Measurements from ENCODE around the gene MNT. TPM values are rescaled to one million over a fixed set of nuclear protein-coding genes. Genes with fewer than 3 reads are reported as not detected.

MNT gene
- polyA plus RNA-seq, 1 donor from 2014 or later, result 6.1 TPM

DNA sequence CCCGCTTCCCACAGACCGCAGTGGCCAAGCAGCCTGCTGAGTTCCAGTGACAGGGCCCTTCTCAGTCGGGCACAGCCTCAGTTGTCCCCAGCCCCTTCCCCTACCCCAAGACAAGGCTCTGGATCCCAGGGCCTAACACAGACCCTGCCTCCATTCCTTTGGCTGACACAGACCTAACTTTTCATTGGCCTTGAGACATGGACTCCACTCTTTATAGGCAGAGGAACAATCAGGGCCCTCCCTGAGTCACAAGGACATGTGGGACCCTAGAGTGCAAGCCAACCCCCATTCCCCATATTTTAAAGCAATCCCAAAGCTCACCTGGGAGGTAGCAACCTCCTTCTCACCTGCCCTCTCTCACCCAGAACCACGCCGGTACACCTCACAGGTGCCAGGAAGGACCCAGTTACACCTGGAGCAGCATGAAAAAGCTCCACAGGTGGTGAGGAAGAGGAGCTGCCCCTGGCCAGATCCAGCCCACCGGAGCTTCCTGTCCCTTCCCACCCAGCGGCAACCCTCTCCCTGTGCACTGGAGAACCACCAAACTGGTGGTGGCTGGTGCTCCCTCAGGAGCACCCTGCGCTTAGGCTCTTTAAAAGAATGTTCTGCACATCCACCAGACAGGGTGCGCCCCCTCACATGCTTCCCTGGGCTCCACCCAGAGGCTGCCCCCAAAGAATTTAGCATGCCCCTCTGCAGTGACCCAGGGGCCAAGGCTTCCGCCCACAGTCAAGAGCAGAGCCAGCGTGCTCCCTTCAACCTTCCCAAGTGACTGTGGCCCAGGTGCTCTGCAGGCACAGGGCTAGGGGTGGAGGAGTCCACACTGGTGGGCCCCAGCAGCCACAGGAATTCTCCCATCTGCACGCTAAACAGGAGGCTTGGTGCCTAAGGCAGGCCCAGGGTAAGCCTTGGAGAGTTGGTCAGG lies 3.4 kb downstream of the MNT start:
- H3K27ac ChIP-seq (ENCODE audit: low read length), result peak overlapping the region; percentile 100
- no peak for TF ChIP-seq POLR2AphosphoS5 (IDR thresholded peaks at IDR 0.05)
- no peak for TF ChIP-seq SMC3 (conservative IDR thresholded peaks at IDR 0.05; ENCODE audit: poor library complexity)
- TF ChIP-seq, protein P1, sequence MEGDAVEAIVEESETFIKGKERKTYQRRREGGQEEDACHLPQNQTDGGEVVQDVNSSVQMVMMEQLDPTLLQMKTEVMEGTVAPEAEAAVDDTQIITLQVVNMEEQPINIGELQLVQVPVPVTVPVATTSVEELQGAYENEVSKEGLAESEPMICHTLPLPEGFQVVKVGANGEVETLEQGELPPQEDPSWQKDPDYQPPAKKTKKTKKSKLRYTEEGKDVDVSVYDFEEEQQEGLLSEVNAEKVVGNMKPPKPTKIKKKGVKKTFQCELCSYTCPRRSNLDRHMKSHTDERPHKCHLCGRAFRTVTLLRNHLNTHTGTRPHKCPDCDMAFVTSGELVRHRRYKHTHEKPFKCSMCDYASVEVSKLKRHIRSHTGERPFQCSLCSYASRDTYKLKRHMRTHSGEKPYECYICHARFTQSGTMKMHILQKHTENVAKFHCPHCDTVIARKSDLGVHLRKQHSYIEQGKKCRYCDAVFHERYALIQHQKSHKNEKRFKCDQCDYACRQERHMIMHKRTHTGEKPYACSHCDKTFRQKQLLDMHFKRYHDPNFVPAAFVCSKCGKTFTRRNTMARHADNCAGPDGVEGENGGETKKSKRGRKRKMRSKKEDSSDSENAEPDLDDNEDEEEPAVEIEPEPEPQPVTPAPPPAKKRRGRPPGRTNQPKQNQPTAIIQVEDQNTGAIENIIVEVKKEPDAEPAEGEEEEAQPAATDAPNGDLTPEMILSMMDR (IDR thresholded peaks at IDR 0.05; ENCODE audit: poor library complexity, severe bottlenecking), result no peak
- TF ChIP-seq MXI1 (conservative IDR thresholded peaks at IDR 0.05; ENCODE audit: poor library complexity, severe bottlenecking), result no peak
- TF ChIP-seq EZH2 (IDR thresholded peaks at IDR 0.05; ENCODE audit: borderline replicate concordance, insufficient read depth, low read length, poor library complexity, severe bottlenecking), result no peak
- TF ChIP-seq RAD21 (conservative IDR thresholded peaks at IDR 0.05), result no peak
- no peak for TF ChIP-seq EP300 (conservative IDR thresholded peaks at IDR 0.05; ENCODE audit: poor library complexity, severe bottlenecking)
- TF ChIP-seq TAF1 (IDR thresholded peaks at IDR 0.05; ENCODE audit: low read depth), result no peak
- TF ChIP-seq, protein P2, sequence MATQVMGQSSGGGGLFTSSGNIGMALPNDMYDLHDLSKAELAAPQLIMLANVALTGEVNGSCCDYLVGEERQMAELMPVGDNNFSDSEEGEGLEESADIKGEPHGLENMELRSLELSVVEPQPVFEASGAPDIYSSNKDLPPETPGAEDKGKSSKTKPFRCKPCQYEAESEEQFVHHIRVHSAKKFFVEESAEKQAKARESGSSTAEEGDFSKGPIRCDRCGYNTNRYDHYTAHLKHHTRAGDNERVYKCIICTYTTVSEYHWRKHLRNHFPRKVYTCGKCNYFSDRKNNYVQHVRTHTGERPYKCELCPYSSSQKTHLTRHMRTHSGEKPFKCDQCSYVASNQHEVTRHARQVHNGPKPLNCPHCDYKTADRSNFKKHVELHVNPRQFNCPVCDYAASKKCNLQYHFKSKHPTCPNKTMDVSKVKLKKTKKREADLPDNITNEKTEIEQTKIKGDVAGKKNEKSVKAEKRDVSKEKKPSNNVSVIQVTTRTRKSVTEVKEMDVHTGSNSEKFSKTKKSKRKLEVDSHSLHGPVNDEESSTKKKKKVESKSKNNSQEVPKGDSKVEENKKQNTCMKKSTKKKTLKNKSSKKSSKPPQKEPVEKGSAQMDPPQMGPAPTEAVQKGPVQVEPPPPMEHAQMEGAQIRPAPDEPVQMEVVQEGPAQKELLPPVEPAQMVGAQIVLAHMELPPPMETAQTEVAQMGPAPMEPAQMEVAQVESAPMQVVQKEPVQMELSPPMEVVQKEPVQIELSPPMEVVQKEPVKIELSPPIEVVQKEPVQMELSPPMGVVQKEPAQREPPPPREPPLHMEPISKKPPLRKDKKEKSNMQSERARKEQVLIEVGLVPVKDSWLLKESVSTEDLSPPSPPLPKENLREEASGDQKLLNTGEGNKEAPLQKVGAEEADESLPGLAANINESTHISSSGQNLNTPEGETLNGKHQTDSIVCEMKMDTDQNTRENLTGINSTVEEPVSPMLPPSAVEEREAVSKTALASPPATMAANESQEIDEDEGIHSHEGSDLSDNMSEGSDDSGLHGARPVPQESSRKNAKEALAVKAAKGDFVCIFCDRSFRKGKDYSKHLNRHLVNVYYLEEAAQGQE (IDR thresholded peaks at IDR 0.05; ENCODE audit: borderline replicate concordance), result no peak
- H3K4me3 ChIP-seq (ENCODE audit: low read length), result peak overlapping the region; percentile 100
- peak overlapping the region; percentile 99 for H3K9ac ChIP-seq (ENCODE audit: low read length)
- H4K20me1 ChIP-seq (ENCODE audit: insufficient read depth), result peaks cover 38% of the 10 kb centered on the region
- H3F3A ChIP-seq (ENCODE audit: insufficient read depth, low read length, poor library complexity, severe bottlenecking), result no peaks in the 10 kb centered on the region
- H3K9me2 ChIP-seq (ENCODE audit: insufficient read depth, low read length), result no peaks in the 10 kb centered on the region
- H3K9me3 ChIP-seq (ENCODE audit: low read length), result no peaks in the 10 kb centered on the region
- peak overlapping the region; percentile 84 for H3K4me2 ChIP-seq (ENCODE audit: low read length)
- no peaks in the 10 kb centered on the region for H3K36me3 ChIP-seq (ENCODE audit: insufficient read depth, low read length)
- peaks cover 61% of the 10 kb centered on the region for H3K79me2 ChIP-seq (replicated peaks; ENCODE audit: insufficient read depth, low read length)
- H3K27me3 ChIP-seq (ENCODE audit: insufficient read depth, low read depth, low read length), result no peaks in the 10 kb centered on the region
- H2AFZ ChIP-seq (ENCODE audit: low read depth, low read length), result no peak overlapping the region

DNA sequence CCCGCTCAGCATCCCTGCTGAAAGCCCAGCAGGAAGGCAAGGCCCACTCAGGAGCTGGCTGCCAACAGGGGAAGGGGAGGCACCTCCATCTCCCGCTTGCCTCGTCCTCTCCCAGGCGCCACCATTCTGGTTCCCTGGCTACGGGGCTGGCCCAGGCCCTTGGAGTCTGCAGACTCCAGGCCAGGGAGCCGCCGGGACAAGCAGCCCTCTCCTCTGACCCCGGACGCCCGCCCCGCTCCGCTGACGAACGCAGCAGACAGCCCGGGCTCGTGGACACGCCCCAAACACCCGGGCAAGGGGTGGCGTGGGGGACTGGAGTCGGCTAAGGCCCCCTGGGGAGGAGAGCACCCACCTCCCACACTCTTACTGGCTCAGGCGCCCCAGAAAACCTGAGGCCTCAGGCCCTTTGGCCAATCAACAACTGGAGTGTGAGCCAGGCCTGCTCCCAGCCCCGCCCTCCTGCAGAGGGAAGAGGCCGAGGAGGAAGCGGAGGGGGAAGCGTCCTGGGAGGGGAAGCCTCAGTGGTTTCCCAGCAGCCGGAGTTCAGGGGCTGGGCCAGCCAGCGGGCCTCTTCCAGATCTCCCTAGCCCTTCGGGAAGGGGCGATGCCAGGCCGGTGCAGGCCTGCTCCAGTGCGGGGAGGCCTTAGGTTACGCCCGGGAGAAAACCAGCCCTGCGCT lies 4.2 kb downstream of the MNT start:
- Histone ChIP-seq H3K79me2 (replicated peaks; ENCODE audit: insufficient read depth, low read length) (peaks cover 67% of the 10 kb centered on the region), H4K20me1 (ENCODE audit: insufficient read depth) (peaks cover 38% of the 10 kb centered on the region), H3K27ac (ENCODE audit: low read length) (peak overlapping the region; percentile 47), H3F3A (ENCODE audit: insufficient read depth, low read length, poor library complexity, severe bottlenecking) (peaks cover 3% of the 10 kb centered on the region), H3K4me2 (ENCODE audit: low read length) (peak overlapping the region; percentile 7), H3K9ac (ENCODE audit: low read length) (peak overlapping the region; percentile 57), H3K9me3 (ENCODE audit: low read length) (no peaks in the 10 kb centered on the region), H3K27me3 (ENCODE audit: insufficient read depth, low read depth, low read length) (no peaks in the 10 kb centered on the region), H3K4me3 (ENCODE audit: low read length) (peak overlapping the region; percentile 100), H2AFZ (ENCODE audit: low read depth, low read length) (no peak overlapping the region), H3K36me3 (ENCODE audit: insufficient read depth, low read length) (no peaks in the 10 kb centered on the region), H3K9me2 (ENCODE audit: insufficient read depth, low read length) (no peaks in the 10 kb centered on the region)
- TF ChIP-seq POLR2AphosphoS5 (IDR thresholded peaks at IDR 0.05) (no peak), MXI1 (conservative IDR thresholded peaks at IDR 0.05; ENCODE audit: poor library complexity, severe bottlenecking) (no peak), EP300 (conservative IDR thresholded peaks at IDR 0.05; ENCODE audit: poor library complexity, severe bottlenecking) (no peak), EZH2 (IDR thresholded peaks at IDR 0.05; ENCODE audit: borderline replicate concordance, insufficient read depth, low read length, poor library complexity, severe bottlenecking) (no peak), SMC3 (conservative IDR thresholded peaks at IDR 0.05; ENCODE audit: poor library complexity) (no peak), TAF1 (IDR thresholded peaks at IDR 0.05; ENCODE audit: low read depth) (no peak), RAD21 (conservative IDR thresholded peaks at IDR 0.05) (no peak)
- TF ChIP-seq, protein P1 (IDR thresholded peaks at IDR 0.05; ENCODE audit: poor library complexity, severe bottlenecking), result no peak
- TF ChIP-seq, protein P2 (IDR thresholded peaks at IDR 0.05; ENCODE audit: borderline replicate concordance), result no peak

All from neural cell (in vitro differentiated cells).